H1 (cell line): ENCODE measurements around the gene GNAL. TPM values are rescaled to one million over a fixed set of nuclear protein-coding genes. Genes with fewer than 3 reads are reported as not detected.

Experiments used
- ASH2L ChIP-seq: fragments of 200-600, 300-600 bp; sonication (generic); IDR thresholded peaks from one replicate; pipeline ENCODE4 v1.7.1; 2017; ENCODE audit warnings: low read length
- ATF3 ChIP-seq: IDR thresholded peaks from 2 replicates; pipeline ENCODE4 v1.6.1; 2011; ENCODE audit warnings: low read depth, mild to moderate bottlenecking, low read length; ENCODE audit not compliant: insufficient read depth
- CHD7 ChIP-seq: fragments of 300-600 bp; sonication (generic); IDR thresholded peaks from 2 replicates; pipeline ENCODE4 v1.7.1; 2012; ENCODE audit warnings: low read length, moderate library complexity, mild to moderate bottlenecking, inconsistent platforms; ENCODE audit not compliant: insufficient replicate concordance
- KDM4A ChIP-seq: IDR thresholded peaks from one replicate; pipeline ENCODE4 v1.7.1; 2012; ENCODE audit warnings: low read depth, mild to moderate bottlenecking, moderate library complexity, low read length, inconsistent platforms; ENCODE audit not compliant: severe bottlenecking
- RXRA ChIP-seq: IDR thresholded peaks from 2 replicates; pipeline ENCODE4 v1.6.1; 2011; ENCODE audit warnings: low read depth, mild to moderate bottlenecking, low read length, moderate library complexity; ENCODE audit not compliant: insufficient read depth
- SP1 ChIP-seq: IDR thresholded peaks from 2 replicates; pipeline ENCODE4 v1.6.1; 2011; ENCODE audit warnings: low read depth, low read length
- TAF7 ChIP-seq: optimal IDR thresholded peaks from 2 replicates; pipeline ENCODE3; 2011; ENCODE audit warnings: low read depth, mild to moderate bottlenecking, inconsistent platforms, low read length, moderate library complexity, borderline replicate concordance
- polyA plus RNA-seq, 7 experiments: library from polyadenylated mRNA; depleted of rRNA in 3 of 7; stranded (reverse) in 5 of 7; unstranded in 2 of 7; fragments of >200 nt in 5 of 7; fragments of 200-250 nt in 2 of 7; gene quantifications; 1 replicate in 5 of 7; 2 replicates in 1 of 7; 4 replicates in 1 of 7; pipeline versions ENCODE4 v1.2.1 to v1.2.3, GENCODE V29; 2011 to 2013; ENCODE audit warnings: missing spikeins in 2 of 7, mixed read lengths in 2 of 7
- total RNA-seq: library from RNA; stranded (reverse); fragmentation: NEBNext Ultra II Directional; extraction: Animal tissue kit (Norgen Biotek cat#: 25700); gene quantifications from 2 replicates; pipeline ENCODE4 v1.2.1, GENCODE V29; 2021
- TF ChIP-seq, protein P1 (sequence below): IDR thresholded peaks from 2 replicates; pipeline ENCODE4 v1.6.1; 2011; ENCODE audit warnings: low read length, improper control_type of control experiment

GNAL gene
- total and polyA plus RNA-seq, 2 of the 8 experiments (the other 6 are each of a cell fraction or from before 2014, with no cell fraction given) = 13.2 to 18.3 TPM

DNA sequence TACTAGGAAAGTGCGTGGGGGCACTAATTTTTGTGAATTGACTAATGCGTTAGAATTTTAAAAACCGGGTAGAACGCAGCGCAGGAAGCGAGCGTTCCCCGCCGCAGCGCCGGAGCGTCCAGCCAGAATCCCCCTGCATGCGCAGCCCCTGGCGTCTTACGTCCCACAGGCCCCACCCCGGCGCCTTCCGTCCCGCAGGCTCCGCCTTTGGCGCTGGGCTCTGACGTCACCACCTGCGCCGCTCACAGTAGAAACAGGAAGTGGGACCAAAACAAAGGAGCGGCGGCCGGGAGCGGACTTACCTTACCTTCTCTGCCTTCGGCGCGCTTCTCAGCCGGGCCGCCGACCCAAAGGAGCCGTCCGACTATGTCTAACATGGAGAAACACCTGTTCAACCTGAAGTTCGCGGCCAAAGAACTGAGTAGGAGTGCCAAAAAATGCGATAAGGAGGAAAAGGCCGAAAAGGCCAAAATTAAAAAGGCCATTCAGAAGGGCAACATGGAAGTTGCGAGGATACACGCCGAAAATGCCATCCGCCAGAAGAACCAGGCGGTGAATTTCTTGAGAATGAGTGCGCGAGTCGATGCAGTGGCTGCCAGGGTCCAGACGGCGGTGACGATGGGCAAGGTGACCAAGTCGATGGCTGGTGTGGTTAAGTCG lies 162.2 kb downstream of the GNAL start, which contains the start of gene CHMP1B (continued):
- TF ChIP-seq CHD7 (no peak), SP1 (peak; percentile 83; the same call in 1 of the 2 replicates), RXRA (no peak), TAF7 (peak; percentile 89), ASH2L (peak; percentile 94), ATF3 (peak; percentile 92), KDM4A (peak; percentile 99)
- TF ChIP-seq, protein P1, sequence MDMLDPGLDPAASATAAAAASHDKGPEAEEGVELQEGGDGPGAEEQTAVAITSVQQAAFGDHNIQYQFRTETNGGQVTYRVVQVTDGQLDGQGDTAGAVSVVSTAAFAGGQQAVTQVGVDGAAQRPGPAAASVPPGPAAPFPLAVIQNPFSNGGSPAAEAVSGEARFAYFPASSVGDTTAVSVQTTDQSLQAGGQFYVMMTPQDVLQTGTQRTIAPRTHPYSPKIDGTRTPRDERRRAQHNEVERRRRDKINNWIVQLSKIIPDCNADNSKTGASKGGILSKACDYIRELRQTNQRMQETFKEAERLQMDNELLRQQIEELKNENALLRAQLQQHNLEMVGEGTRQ = no peak
